Measurements from ENCODE around the gene GGT5.

Gene GGT5

GRCh38 chr22:24244144-24244787, 616 bp downstream of the GGT5 start:
- no peak for TF ChIP-seq CTCF (IDR thresholded peaks at IDR 0.05)

GRCh38 chr22:24240381-24240780, 4.5 kb downstream of the GGT5 start:
- TF ChIP-seq CTCF (IDR thresholded peaks at IDR 0.05), result no peak

GRCh38 chr22:24236656-24237055, 8.2 kb downstream of the GGT5 start:
- TF ChIP-seq CTCF (IDR thresholded peaks at IDR 0.05), result no peak

- TF ChIP-seq CTCF (IDR thresholded peaks at IDR 0.05), result no peak
Observed at GRCh38 chr22:24235315-24235714, 9.6 kb downstream of the GGT5 start.

GRCh38 chr22:24233816-24234215, 11.1 kb downstream of the GGT5 start:
- TF ChIP-seq CTCF (IDR thresholded peaks at IDR 0.05), result no peak

- TF ChIP-seq CTCF (IDR thresholded peaks at IDR 0.05), result no peak
Observed at GRCh38 chr22:24233235-24233634, 11.6 kb downstream of the GGT5 start.

GRCh38 chr22:24232725-24233124, 12.2 kb downstream of the GGT5 start:
- TF ChIP-seq CTCF (IDR thresholded peaks at IDR 0.05), result no peak

- no peak for TF ChIP-seq CTCF (IDR thresholded peaks at IDR 0.05)
Observed at GRCh38 chr22:24232124-24232523, 12.8 kb downstream of the GGT5 start.
